ENCODE measurements around the gene CUX1.

GRCh38 chr7:101991860-101992259 is 174.4 kb downstream of the CUX1 start:
- no peak for TF ChIP-seq CTCF (IDR thresholded peaks at IDR 0.05)
- no peak for TF ChIP-seq POLR2A (IDR thresholded peaks at IDR 0.05)

Data from body of pancreas (tissue), 4 donors.